ENCODE results near the gene ZNF747. TPM values are rescaled to one million over a fixed set of nuclear protein-coding genes. Genes with fewer than 3 reads are reported as not detected.

ZNF747 gene
- total and polyA plus RNA-seq, 2 donors (not counting 3 experiments of a cell fraction or from before 2014, with no cell fraction given) = 6.4 to 7.2 TPM

DNA sequence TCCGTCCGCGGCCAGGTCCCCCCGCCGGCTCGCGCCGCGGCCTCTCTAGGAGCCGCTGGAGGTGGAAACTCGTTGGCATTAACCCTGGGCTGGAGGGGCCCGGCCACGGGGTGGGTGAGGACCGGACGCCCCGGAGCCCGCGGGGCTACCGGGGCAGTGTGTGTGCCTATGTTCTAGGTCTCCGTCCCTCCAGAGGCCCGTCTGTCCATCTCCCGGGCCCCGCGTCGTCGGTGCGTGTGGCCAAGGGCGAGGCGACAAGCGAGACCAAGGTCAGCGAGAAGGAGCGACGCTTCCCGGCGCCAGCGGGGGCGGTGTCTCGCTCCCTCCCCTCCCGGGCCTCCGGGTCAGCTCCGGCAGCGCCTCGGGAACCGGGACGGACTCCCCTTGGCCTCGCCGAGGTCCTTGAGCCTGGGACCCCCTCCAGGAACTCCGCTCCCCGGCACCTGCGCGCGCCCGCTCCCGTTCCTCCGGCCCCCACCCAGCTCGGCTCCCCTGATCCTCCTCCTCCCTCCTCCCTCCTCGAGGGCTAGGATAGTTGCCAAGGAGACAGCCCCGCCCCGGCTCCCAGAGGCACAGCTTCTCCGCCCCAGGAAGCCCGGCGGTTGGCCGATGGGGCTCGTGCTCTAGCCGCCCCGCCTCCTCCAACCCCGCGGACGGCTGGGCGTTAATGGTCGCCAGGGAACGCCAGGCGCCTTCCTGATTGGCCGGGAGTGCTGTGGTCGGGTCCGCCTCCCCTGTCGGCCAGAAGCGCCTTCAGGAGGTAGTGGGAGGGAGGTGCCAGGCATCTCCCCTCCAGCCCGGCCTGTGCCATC, 7.6 kb downstream of the ZNF747 start:
- Histone ChIP-seq H3K27ac (ENCODE audit: insufficient read depth, low read depth, low read length) (peak overlapping the region; percentile 80), H3K79me2 (ENCODE audit: control insufficient read depth, insufficient read depth, low read length) (no peaks in the 10 kb centered on the region), H2AFZ (ENCODE audit: low read depth, low read length) (peak overlapping the region; percentile 79), H3K4me1 (ENCODE audit: control insufficient read depth, extremely low read depth, insufficient read depth, low read length) (peaks cover 4% of the 10 kb centered on the region), H3K9me3 (replicated peaks; ENCODE audit: control insufficient read depth, insufficient read depth, low read length) (no peaks in the 10 kb centered on the region), H3K4me2 (ENCODE audit: insufficient read depth, low read length) (peak overlapping the region; percentile 67), H4K20me1 (replicated peaks; ENCODE audit: control insufficient read depth, extremely low read depth, insufficient read depth, low read length) (no peaks in the 10 kb centered on the region), H3K9me1 (replicated peaks; ENCODE audit: control insufficient read depth, extremely low read depth, insufficient read depth, low read length) (no peaks in the 10 kb centered on the region), H3K9ac (replicated peaks; ENCODE audit: extremely low read depth, insufficient read depth, low read length) (peak overlapping the region; percentile 73), H3K4me3 (replicated peaks in 1 of 3; ENCODE audit: insufficient read depth in 1 of 3, low read depth in 1 of 3, low read length in 3 of 3) (peak overlapping the region; percentile 58 to 67 (median 65)), H3K36me3 (ENCODE audit: control insufficient read depth in 2 of 2, extremely low read depth in 1 of 2, insufficient read depth in 2 of 2, low read length in 2 of 2) (no peaks in the 10 kb centered on the region), H3K27me3 (ENCODE audit: control insufficient read depth in 2 of 2, insufficient read depth in 2 of 2, low read length in 2 of 2) (no peaks in the 10 kb centered on the region)
- DNase-seq (ENCODE audit: low read depth, low spot score) (peak; percentile 98), FAIRE-seq (peak; percentile 98)
- intact Hi-C loops (cut with micrococcal nuclease) = loop anchor here (1.0 to 5.0 kb wide), 9 partner anchors 31 to 170 kb away; partner anchors contain the start of genes DCTPP1, FBRS, SRCAP and ZNF688
- BruUV-seq (replicated peaks) = no TSS peak
- TF ChIP-seq CTCF (IDR thresholded peaks at IDR 0.05; ENCODE audit: extremely low read depth in 1 of 2, insufficient read depth in 1 of 2, low read depth in 1 of 2, low read length in 2 of 2) (peak; percentile 13 to 56), EZH2 (IDR thresholded peaks at IDR 0.05; ENCODE audit: borderline replicate concordance, low read depth, low read length, severe bottlenecking) (no peak), JUN (IDR thresholded peaks at IDR 0.05; ENCODE audit: borderline replicate concordance, insufficient read depth, insufficient read length, low read depth) (no peak), POLR2AphosphoS5 (IDR thresholded peaks at IDR 0.05; ENCODE audit: insufficient read depth, low read depth, low read length) (peak; percentile 44), FOS (IDR thresholded peaks at IDR 0.05; ENCODE audit: borderline replicate concordance, insufficient read depth, low read length) (no peak), GATA2 (IDR thresholded peaks at IDR 0.05; ENCODE audit: insufficient read depth, insufficient read length, low read depth, low read length) (no peak), POLR2A (IDR thresholded peaks at IDR 0.05; ENCODE audit: low read depth, low read length) (peak; percentile 58), MYC (IDR thresholded peaks at IDR 0.05; ENCODE audit: low read depth, low read length) (no peak)
- TF ChIP-seq, protein P1, sequence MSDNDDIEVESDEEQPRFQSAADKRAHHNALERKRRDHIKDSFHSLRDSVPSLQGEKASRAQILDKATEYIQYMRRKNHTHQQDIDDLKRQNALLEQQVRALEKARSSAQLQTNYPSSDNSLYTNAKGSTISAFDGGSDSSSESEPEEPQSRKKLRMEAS (IDR thresholded peaks at IDR 0.05; ENCODE audit: insufficient read depth, insufficient read length) = no peak
- dilution Hi-C loops (cut with MboI; ENCODE audit: extremely low pct_ligation_motif_present, low sequenced_read_pairs) = no loop called here
- POLR2A ChIA-PET = interaction anchor here (1.1 kb wide), 1 partner anchor 31 kb away, joined by 4 read pairs; the partner anchor contains the start of gene ZNF764
- CTCF ChIA-PET = interaction anchor here (0.8 to 1.4 kb wide), 9 partner anchors 9 to 80 kb away, joined by 3 to 14 read pairs (median 4); partner anchors contain the start of gene ZNF764
